Liver (tissue), 9 donors: Measurements from ENCODE around the gene ECM1. TPM values are rescaled to one million over a fixed set of nuclear protein-coding genes. Genes with fewer than 3 reads are reported as not detected.

ENCODE experiments used
- DNase-seq: peaks from one replicate; pipeline ENCODE4 v3.0.0-alpha.2; 2017; ENCODE audit warnings: low spot score
- H3K27ac ChIP-seq, 2 donors: one replicate each; pipeline ENCODE4 v1.7.0; 2013; ENCODE audit warnings: inconsistent platforms in 2 of 2, low read length in 2 of 2, control low read depth in 1 of 2, low read depth in 1 of 2, mild to moderate bottlenecking in 1 of 2
- H3K27me3 ChIP-seq, 4 donors: one replicate each; pipeline versions ENCODE4 v1.6.1 to v1.7.0; 2013; ENCODE audit warnings: low read length in 3 of 4, inconsistent platforms in 1 of 4, mild to moderate bottlenecking in 1 of 4, moderate library complexity in 1 of 4; ENCODE audit not compliant: control insufficient read depth in 4 of 4, insufficient read depth in 4 of 4
- H3K36me3 ChIP-seq, 4 donors: one replicate each; pipeline versions ENCODE4 v1.6.1 to v1.7.0; 2013; ENCODE audit warnings: low read length in 3 of 4, mild to moderate bottlenecking in 3 of 4, low read depth in 1 of 4, moderate library complexity in 1 of 4; ENCODE audit not compliant: control insufficient read depth in 4 of 4, insufficient read depth in 3 of 4
- H3K4me1 ChIP-seq, 4 donors: one replicate each; pipeline versions ENCODE4 v1.6.1 to v1.7.0; 2013; ENCODE audit warnings: low read length in 3 of 4, mild to moderate bottlenecking in 3 of 4, moderate library complexity in 1 of 4; ENCODE audit not compliant: control insufficient read depth in 4 of 4, insufficient read depth in 4 of 4
- H3K4me3 ChIP-seq, 3 donors: one replicate each; pipeline versions ENCODE4 v1.6.1 to v1.7.0; 2013; ENCODE audit warnings: low read length in 3 of 3, control low read depth in 1 of 3, low read depth in 1 of 3, mild to moderate bottlenecking in 1 of 3
- H3K9ac ChIP-seq, 2 donors: one replicate each; pipeline ENCODE4 v1.7.0; 2013; ENCODE audit warnings: low read length in 2 of 2, mild to moderate bottlenecking in 2 of 2, moderate library complexity in 2 of 2, control low read depth in 1 of 2, low read depth in 1 of 2
- H3K9me3 ChIP-seq, 4 donors: one replicate each; pipeline versions ENCODE4 v1.6.1 to v1.7.0; 2013; ENCODE audit warnings: low read length in 3 of 4; ENCODE audit not compliant: control insufficient read depth in 4 of 4
- ATF3 ChIP-seq: IDR thresholded peaks from 2 replicates; pipeline ENCODE4 v1.6.1; 2016; ENCODE audit warnings: antibody characterized with exemption
- CTCF ChIP-seq: fragments of 150-350 bp; IDR thresholded peaks from 2 replicates; pipeline ENCODE4 v1.5.1; 2017; ENCODE audit warnings: improper control_type of control experiment, low read depth, low read length; ENCODE audit not compliant: missing input control
- EGR1 ChIP-seq, 2 donors: IDR thresholded peaks; 2 replicates each; pipeline ENCODE4 v1.6.1; 2016 to 2018; ENCODE audit warnings: antibody characterized with exemption in 2 of 2, low read depth in 2 of 2
- FOXA1 ChIP-seq: IDR thresholded peaks from 2 replicates; pipeline ENCODE4 v1.6.1; 2016; ENCODE audit warnings: antibody characterized with exemption
- FOXA2 ChIP-seq: IDR thresholded peaks from 2 replicates; pipeline ENCODE4 v1.6.1; 2016; ENCODE audit warnings: antibody characterized with exemption
- GABPA ChIP-seq, 2 donors: IDR thresholded peaks in 1 of 2; conservative IDR thresholded peaks in 1 of 2; 2 replicates each; pipeline ENCODE4 v1.6.1; 2016; ENCODE audit warnings: antibody characterized with exemption in 2 of 2, mild to moderate bottlenecking in 1 of 2, moderate library complexity in 1 of 2
- HNF4A ChIP-seq, 2 donors: conservative IDR thresholded peaks; 2 replicates each; pipeline ENCODE4 v1.6.1; 2016; ENCODE audit warnings: antibody characterized with exemption in 2 of 2, mild to moderate bottlenecking in 2 of 2
- HNF4G ChIP-seq: IDR thresholded peaks from 2 replicates; pipeline ENCODE4 v1.6.1; 2016; ENCODE audit warnings: antibody characterized with exemption
- JUND ChIP-seq, 2 donors: IDR thresholded peaks; 2 replicates each; pipeline ENCODE4 v1.6.1; 2016; ENCODE audit warnings: antibody characterized with exemption in 2 of 2
- MAX ChIP-seq: IDR thresholded peaks from 2 replicates; pipeline ENCODE4 v1.6.1; 2016; ENCODE audit warnings: antibody characterized with exemption
- NR2F2 ChIP-seq: IDR thresholded peaks from 2 replicates; pipeline ENCODE4 v1.6.1; 2016; ENCODE audit warnings: antibody characterized with exemption
- RAD21 ChIP-seq, 2 donors: IDR thresholded peaks; 2 replicates each; pipeline ENCODE4 v1.6.1; 2016; ENCODE audit warnings: antibody characterized with exemption in 2 of 2, mild to moderate bottlenecking in 2 of 2
- REST ChIP-seq: IDR thresholded peaks from 2 replicates; pipeline ENCODE4 v1.6.1; 2016; ENCODE audit warnings: antibody characterized with exemption, mild to moderate bottlenecking
- RXRA ChIP-seq, 2 donors: IDR thresholded peaks; 2 replicates each; pipeline ENCODE4 v1.6.1; 2017 to 2018; ENCODE audit warnings: antibody characterized with exemption in 2 of 2, mild to moderate bottlenecking in 1 of 2
- SP1 ChIP-seq: IDR thresholded peaks from 2 replicates; pipeline ENCODE4 v1.6.1; 2018; ENCODE audit warnings: antibody characterized with exemption, mild to moderate bottlenecking
- TAF1 ChIP-seq: conservative IDR thresholded peaks from 2 replicates; pipeline ENCODE4 v1.6.1; 2016; ENCODE audit warnings: antibody characterized with exemption, mild to moderate bottlenecking
- YY1 ChIP-seq: IDR thresholded peaks from 2 replicates; pipeline ENCODE4 v1.6.1; 2016; ENCODE audit warnings: antibody characterized with exemption, mild to moderate bottlenecking
- ZBTB33 ChIP-seq: IDR thresholded peaks from 2 replicates; pipeline ENCODE4 v1.6.1; 2016; ENCODE audit warnings: antibody characterized with exemption
- WGBS: extraction: QIAGEN DNeasy Blood & Tissue Kit; methylation state at CpG from one replicate; pipeline ENCODE4 v1.1.7; 2013; 5-methylcytosine and 5-hydroxymethylcytosine counted together
- polyA plus RNA-seq, 2 donors: library from polyadenylated mRNA; stranded (reverse) in 1 of 2; unstranded in 1 of 2; fragments of 200-250 nt in 1 of 2; fragments of >200 nt in 1 of 2; fragmentation: Nextera tagmentation in 1 of 2; extraction: Ambion mirVana in 1 of 2; gene quantifications; one replicate each; pipeline versions ENCODE4 v1.2.1 to v1.2.3, GENCODE V29; 2013 to 2015
- total RNA-seq, 2 donors: library from RNA; depleted of rRNA; stranded (reverse); fragments of >200 nt; gene quantifications; one replicate each; pipeline ENCODE4 v1.2.3, GENCODE V29; 2014
- donor health status: healthy.
- donor health status: healthy.
- donor health status: healthy.
- donor health status: healthy.
- donor health status: healthy.

Gene ECM1
- total and polyA plus RNA-seq, 4 donors: 5.1 to 22.5 (median 12.6) TPM

GRCh38 chr1:150487763-150488115 is 20.2 kb upstream of the ECM1 start:
- TF ChIP-seq TAF1 (no peak), EGR1 (IDR thresholded peaks at IDR 0.05; ENCODE audit: low read depth in 2 of 2) (no peak), JUND (IDR thresholded peaks at IDR 0.05) (no peak), SP1 (no peak), MAX (no peak), ATF3 (no peak), GABPA (IDR thresholded peaks at IDR 0.05 in 1 of 2, conservative IDR thresholded peaks at IDR 0.05 in 1 of 2) (no peak), NR2F2 (no peak), RXRA (IDR thresholded peaks at IDR 0.05) (no peak), YY1 (no peak), FOXA2 (no peak), HNF4G (no peak), FOXA1 (no peak), CTCF (no peak), RAD21 (IDR thresholded peaks at IDR 0.05) (no peak), HNF4A (conservative IDR thresholded peaks at IDR 0.05) (no peak), REST (no peak), ZBTB33 (no peak)
- Histone ChIP-seq H3K36me3 (peaks cover 2 to 19% (median 12%) of the 10 kb centered on the region in 4 donors), H3K4me3 (peak overlapping the region; percentile 55 to 92 (median 88)), H3K27me3 (no peaks in the 10 kb centered on the region), H3K9me3 (no peaks in the 10 kb centered on the region), H3K27ac (peak overlapping the region in 1 of 2 donors; percentile 27), H3K4me1 (peaks cover 0 to 11% (median 8%) of the 10 kb centered on the region in 4 donors), H3K9ac (peak overlapping the region; percentile 58 to 83)
- 7% methylated on average over 7 of the region's 7 CpGs for WGBS
- no peak for DNase-seq
